B cell (primary cell): ENCODE results near the gene KRTAP10-9. TPM values are rescaled to one million over a fixed set of nuclear protein-coding genes. Genes with fewer than 3 reads are reported as not detected.

Experiments used
- ATAC-seq: fragments of 200-7000 bp; cut with Tn5 transposase; one replicate; pipeline ENCODE4 v1.10.0; 2021; ENCODE audit warnings: low read depth, mild to moderate bottlenecking, moderate number of reproducible peaks, moderate library complexity
- CTCF ChIA-PET: fragments of 350-600 bp; sonication (Branson Sonifier 250); formaldehyde crosslinking; loops from one replicate; lab custom pipeline; 2021; ENCODE audit warnings: antibody characterized with exemption, inconsistent platforms; lab: Charles Lee
- POLR2A ChIA-PET: fragments of 350-600 bp; sonication (Branson Sonifier 250); formaldehyde crosslinking; loops from one replicate; lab custom pipeline; 2021; ENCODE audit warnings: antibody characterized with exemption; lab: Charles Lee
- DNase-seq: peaks from one replicate; pipeline ENCODE4 v3.0.0; 2013
- H2AFZ ChIP-seq: 2 replicates; pipeline ENCODE4 v1.6.1; 2012; ENCODE audit warnings: mild to moderate bottlenecking, low read depth, low read length; ENCODE audit not compliant: insufficient read depth, poor library complexity, severe bottlenecking
- H3K27ac ChIP-seq, 2 donors: 1 replicate in 1 of 2; 2 replicates in 1 of 2; pipeline ENCODE4 v1.5.1; 2012 to 2013; ENCODE audit warnings: low read length in 2 of 2, mild to moderate bottlenecking in 2 of 2, moderate library complexity in 1 of 2
- H3K27me3 ChIP-seq, 4 experiments: fragments of 200-600 bp in 1 of 4; sonication (generic) in 1 of 4; replicated peaks in 1 of 4; 1 replicate in 2 of 4; 2 replicates in 2 of 4; pipeline versions ENCODE4 v1.6.1 to v1.7.0; 2013 to 2016; ENCODE audit warnings: low read length in 3 of 4, mild to moderate bottlenecking in 2 of 4, mixed read lengths in 1 of 4, moderate library complexity in 1 of 4; ENCODE audit not compliant: insufficient read depth in 4 of 4, control insufficient read depth in 3 of 4; ENCODE audit errors: control extremely low read depth in 1 of 4
- H3K36me3 ChIP-seq, 2 experiments: replicated peaks in 1 of 2; 1 replicate in 1 of 2; 2 replicates in 1 of 2; pipeline versions ENCODE4 v1.6.1 to v1.7.1; 2013; ENCODE audit warnings: low read length in 1 of 2; ENCODE audit not compliant: insufficient read depth in 2 of 2, control insufficient read depth in 1 of 2; ENCODE audit errors: control extremely low read depth in 1 of 2, extremely low read depth in 1 of 2
- H3K4me1 ChIP-seq, 2 donors: fragments of 200-600 bp in 1 of 2; sonication (generic) in 1 of 2; 1 replicate in 1 of 2; 2 replicates in 1 of 2; pipeline versions ENCODE4 v1.5.1 to v1.6.1; 2013 to 2017; ENCODE audit warnings: low read length in 2 of 2; ENCODE audit not compliant: control insufficient read depth in 2 of 2, insufficient read depth in 2 of 2
- H3K4me2 ChIP-seq: replicated peaks from 2 replicates; pipeline ENCODE3; 2012; ENCODE audit warnings: mild to moderate bottlenecking, low read depth, low read length; ENCODE audit not compliant: poor library complexity, severe bottlenecking
- H3K4me3 ChIP-seq, 5 experiments: fragments of 200-600 bp in 1 of 5; sonication (generic) in 1 of 5; 1 replicate in 3 of 5; 2 replicates in 2 of 5; pipeline versions ENCODE4 v1.5.1 to v1.7.0; 2011 to 2016; ENCODE audit warnings: low read length in 4 of 5, mild to moderate bottlenecking in 4 of 5, low read depth in 2 of 5, control low read depth in 1 of 5, moderate library complexity in 1 of 5; ENCODE audit not compliant: insufficient read depth in 1 of 5; ENCODE audit errors: control extremely low read depth in 1 of 5, extremely low read depth in 1 of 5
- H3K79me2 ChIP-seq: fragments of 200-600 bp; sonication (generic); one replicate; pipeline ENCODE4 v1.6.0; 2016; ENCODE audit warnings: low read length; ENCODE audit not compliant: control insufficient read depth, insufficient read depth
- H3K9ac ChIP-seq: fragments of 200-600 bp; sonication (generic); 2 replicates; pipeline ENCODE4 v1.6.1; 2017; ENCODE audit warnings: mild to moderate bottlenecking, low read length, moderate library complexity
- H3K9me3 ChIP-seq, 3 donors: one replicate each; pipeline versions ENCODE4 v1.6.1 to v1.7.1; 2013; ENCODE audit warnings: low read length in 2 of 3; ENCODE audit not compliant: control insufficient read depth in 2 of 3, insufficient read depth in 1 of 3; ENCODE audit errors: control extremely low read depth in 1 of 3
- H4K20me1 ChIP-seq: 2 replicates; pipeline ENCODE4 v1.6.0; 2012; ENCODE audit warnings: mild to moderate bottlenecking, low read length; ENCODE audit not compliant: insufficient read depth, control insufficient read depth, poor library complexity, severe bottlenecking
- H3K27ac Mint-ChIP-seq: one replicate; pipeline ENCODE4 v1.8.0; 2021; ENCODE audit warnings: mixed read lengths
- H3K27me3 Mint-ChIP-seq: one replicate; pipeline ENCODE4 v1.8.0; 2021; ENCODE audit warnings: mixed read lengths
- H3K4me1 Mint-ChIP-seq: one replicate; pipeline ENCODE4 v1.8.0; 2021; ENCODE audit warnings: mixed read lengths
- H3K4me3 Mint-ChIP-seq: one replicate; pipeline ENCODE4 v1.8.0; 2021; ENCODE audit warnings: mixed read lengths
- H3K9me3 Mint-ChIP-seq: one replicate; pipeline ENCODE4 v1.8.0; 2022; ENCODE audit warnings: mixed read lengths; ENCODE audit not compliant: insufficient read depth
- EZH2 ChIP-seq: IDR thresholded peaks from 2 replicates; pipeline ENCODE4 v1.6.1; 2012; ENCODE audit warnings: borderline replicate concordance, low read depth, mild to moderate bottlenecking, moderate library complexity, low read length; ENCODE audit not compliant: insufficient read depth, poor library complexity, severe bottlenecking
- WGBS: methylation state at CpG from one replicate; pipeline ENCODE4 v1.1.5; 2013; ENCODE audit warnings: missing lambda C conversion rate; ENCODE audit not compliant: insufficient coverage; 5-methylcytosine and 5-hydroxymethylcytosine counted together
- intact Hi-C: fragments of 100-400 bp; cut with micrococcal nuclease; formaldehyde crosslinking; loops from one replicate; pipeline ENCODE4 v1.10.0; 2022
- polyA plus RNA-seq: library from polyadenylated mRNA; depleted of rRNA; stranded (reverse); fragments of >200 nt; gene quantifications from 2 replicates; pipeline ENCODE4 v1.2.3, GENCODE V29; 2012
- total RNA-seq, 2 donors: library from RNA; stranded (reverse); fragments of 120-200 nt in 1 of 2; gene quantifications; 1 replicate in 1 of 2; 2 replicates in 1 of 2; pipeline versions ENCODE4 v1.2.3 to v1.2.4, GENCODE V29; 2013 to 2022
- TF ChIP-seq, protein P1 (sequence below): fragments of 200-600 bp; IDR thresholded peaks from one replicate; pipeline ENCODE4 v1.8.0; 2022; ENCODE audit warnings: antibody characterized with exemption, mild to moderate bottlenecking

The KRTAP10-9 gene
- total and polyA plus RNA-seq, 2 donors (not counting 1 experiment from before 2014, with no cell fraction given), result not detected

DNA sequence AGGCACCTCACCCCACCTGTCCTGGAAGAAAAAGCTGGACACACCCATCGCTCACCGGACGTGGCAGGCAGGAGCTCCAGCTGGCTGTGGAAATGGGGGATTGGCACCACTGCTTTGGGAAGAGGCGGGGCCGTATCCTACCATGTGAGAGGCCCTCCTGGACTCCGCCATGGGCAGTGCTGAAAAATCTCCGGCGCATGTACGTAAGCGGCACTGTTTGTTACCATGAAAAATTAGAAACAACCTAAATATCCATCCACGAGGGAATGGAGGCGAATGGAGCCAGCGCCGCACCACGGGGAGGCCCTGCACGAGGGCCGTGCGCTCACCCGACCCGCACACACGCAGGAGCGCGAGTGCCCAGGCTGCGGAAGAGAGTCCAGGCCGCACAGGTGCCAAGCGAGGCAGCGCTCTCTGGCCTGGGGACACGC is 11.9 kb upstream of the KRTAP10-9 start:
- Histone ChIP-seq H4K20me1 (no peaks in the 10 kb centered on the region), H3K4me2 (no peak overlapping the region), H2AFZ (no peak overlapping the region), H3K27me3 (peaks cover 0 to 3% (median 1%) of the 10 kb centered on the region in 4 experiments), H3K4me3 (no peak overlapping the region), H3K27ac (no peak overlapping the region), H3K79me2 (no peaks in the 10 kb centered on the region), H3K9me3 (peaks cover 0 to 44% (median 16%) of the 10 kb centered on the region in 3 donors), H3K9ac (no peak overlapping the region), H3K36me3 (no peaks in the 10 kb centered on the region), H3K4me1 (peaks cover 11 to 13% of the 10 kb centered on the region in 2 donors)
- CTCF ChIA-PET, result interaction anchor here (0.6 kb wide), 1 partner anchor 480 kb away, joined by 3 read pairs; no protein-coding TSS in a partner anchor
- WGBS, result 90% methylated on average over 21 of the region's 28 CpGs
- DNase-seq, result no peak
- H3K27me3 Mint-ChIP-seq, result peaks cover 4% of the 10 kb centered on the region
- no peak for TF ChIP-seq EZH2
- TF ChIP-seq, protein P1, sequence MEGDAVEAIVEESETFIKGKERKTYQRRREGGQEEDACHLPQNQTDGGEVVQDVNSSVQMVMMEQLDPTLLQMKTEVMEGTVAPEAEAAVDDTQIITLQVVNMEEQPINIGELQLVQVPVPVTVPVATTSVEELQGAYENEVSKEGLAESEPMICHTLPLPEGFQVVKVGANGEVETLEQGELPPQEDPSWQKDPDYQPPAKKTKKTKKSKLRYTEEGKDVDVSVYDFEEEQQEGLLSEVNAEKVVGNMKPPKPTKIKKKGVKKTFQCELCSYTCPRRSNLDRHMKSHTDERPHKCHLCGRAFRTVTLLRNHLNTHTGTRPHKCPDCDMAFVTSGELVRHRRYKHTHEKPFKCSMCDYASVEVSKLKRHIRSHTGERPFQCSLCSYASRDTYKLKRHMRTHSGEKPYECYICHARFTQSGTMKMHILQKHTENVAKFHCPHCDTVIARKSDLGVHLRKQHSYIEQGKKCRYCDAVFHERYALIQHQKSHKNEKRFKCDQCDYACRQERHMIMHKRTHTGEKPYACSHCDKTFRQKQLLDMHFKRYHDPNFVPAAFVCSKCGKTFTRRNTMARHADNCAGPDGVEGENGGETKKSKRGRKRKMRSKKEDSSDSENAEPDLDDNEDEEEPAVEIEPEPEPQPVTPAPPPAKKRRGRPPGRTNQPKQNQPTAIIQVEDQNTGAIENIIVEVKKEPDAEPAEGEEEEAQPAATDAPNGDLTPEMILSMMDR, result no peak
- ATAC-seq, result no peak
- no peak overlapping the region for H3K4me3 Mint-ChIP-seq
- POLR2A ChIA-PET, result no interaction called here
- no peak overlapping the region for H3K27ac Mint-ChIP-seq
- intact Hi-C loops, result no loop called here
- H3K9me3 Mint-ChIP-seq, result peaks cover 12% of the 10 kb centered on the region
- H3K4me1 Mint-ChIP-seq, result peaks cover 14% of the 10 kb centered on the region

DNA sequence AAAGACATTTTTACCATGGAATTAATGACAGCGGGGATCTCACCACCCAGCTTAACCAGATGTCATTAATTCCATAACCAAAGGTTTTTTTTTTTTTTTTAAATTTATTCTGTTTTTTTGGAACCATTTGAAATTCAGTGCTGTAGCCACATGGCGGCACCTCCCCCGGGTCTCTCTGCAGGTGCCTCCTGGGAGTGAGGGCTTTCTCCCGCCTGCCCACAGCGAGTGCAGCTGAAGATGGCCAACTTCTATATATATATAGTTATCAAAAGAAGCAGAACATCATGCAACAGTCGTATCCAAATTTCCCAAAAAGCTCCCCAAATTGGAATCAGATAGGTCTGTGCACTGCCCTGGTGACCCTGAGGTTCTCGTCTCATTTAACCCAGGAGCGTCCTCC is 11.4 kb upstream of the KRTAP10-9 start:
- Histone ChIP-seq H3K4me3 (no peak overlapping the region), H4K20me1 (no peaks in the 10 kb centered on the region), H3K9ac (no peak overlapping the region), H3K36me3 (no peaks in the 10 kb centered on the region), H3K9me3 (peaks cover 0 to 39% (median 12%) of the 10 kb centered on the region in 3 donors), H3K4me1 (peaks cover 11 to 13% of the 10 kb centered on the region in 2 donors), H3K27me3 (peaks cover 0 to 3% (median 1%) of the 10 kb centered on the region in 4 experiments), H3K4me2 (no peak overlapping the region), H3K27ac (no peak overlapping the region), H2AFZ (no peak overlapping the region), H3K79me2 (no peaks in the 10 kb centered on the region)
- H3K27me3 Mint-ChIP-seq, result peaks cover 4% of the 10 kb centered on the region
- 82% methylated on average over 3 of the region's 8 CpGs for WGBS
- ATAC-seq (no peak), DNase-seq (no peak)
- intact Hi-C loops, result no loop called here
- H3K27ac Mint-ChIP-seq, result no peak overlapping the region
- CTCF ChIA-PET, result interaction anchor here (0.6 kb wide), 1 partner anchor 479 kb away, joined by 3 read pairs; no protein-coding TSS in a partner anchor
- no peak overlapping the region for H3K4me3 Mint-ChIP-seq
- TF ChIP-seq EZH2, result no peak
- TF ChIP-seq, protein P1, result no peak
- POLR2A ChIA-PET, result no interaction called here
- H3K9me3 Mint-ChIP-seq, result peaks cover 14% of the 10 kb centered on the region
- peaks cover 14% of the 10 kb centered on the region for H3K4me1 Mint-ChIP-seq
